CD4-positive, alpha-beta T cell treated with Interleukin-4 for 1 hour (primary cell): Measurements from ENCODE around the gene TMEM181.
"Not testable (repeated sequence)": the region's sequence is repeated elsewhere in the genome, so short reads cannot be mapped to it uniquely, and the experiment has no call there.

Experiments
- DNase-seq, 2 donors: peaks; one replicate each; pipeline ENCODE4 v3.0.0-alpha.2; 2020 to 2022

TMEM181 gene

GRCh38 chr6:158624684-158625682 lies 65.1 kb downstream of the TMEM181 start:
- no peak for DNase-seq

- DNase-seq: no peak
Observed at GRCh38 chr6:158625881-158626305, 66.0 kb downstream of the TMEM181 start.

- no peak for DNase-seq
Observed at GRCh38 chr6:158626360-158627167, 66.7 kb downstream of the TMEM181 start.

DNA sequence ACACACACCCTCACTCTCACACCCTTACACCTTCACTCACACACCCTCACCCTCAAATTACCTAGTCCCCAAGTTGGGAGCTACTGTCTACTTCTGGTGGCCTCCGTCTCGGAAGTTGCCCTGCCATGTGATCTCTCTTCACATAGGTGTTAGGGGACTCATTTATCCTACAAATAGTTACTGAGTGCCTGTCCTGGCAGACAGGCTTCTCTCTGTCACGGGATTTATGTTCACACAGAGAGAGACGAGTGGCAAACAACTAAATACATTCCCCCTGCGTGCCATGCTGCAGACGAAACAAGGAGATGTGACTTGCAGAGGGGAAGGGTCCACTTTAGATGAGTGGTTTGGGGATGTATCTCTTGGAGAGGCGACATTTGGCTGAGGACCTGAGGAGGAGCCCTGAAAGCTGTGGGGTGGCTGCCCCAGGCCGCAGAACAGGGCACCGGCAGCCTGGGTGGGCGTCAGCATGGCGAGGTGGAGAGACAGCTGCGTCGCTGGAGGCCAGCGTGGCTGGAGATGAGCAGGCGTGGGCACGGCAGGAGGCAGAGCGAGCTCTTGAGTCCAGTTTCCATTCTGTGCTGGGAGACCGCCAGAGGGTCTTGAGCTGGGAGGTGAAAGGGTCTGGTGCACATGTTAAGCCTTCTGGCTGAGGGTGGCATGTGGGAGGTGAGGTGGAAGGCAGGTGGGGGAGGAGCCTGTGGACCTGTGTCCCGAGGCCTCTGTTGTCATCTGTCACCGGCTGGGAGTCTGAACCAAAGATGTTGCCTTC lies 67.5 kb downstream of the TMEM181 start:
- no peak for DNase-seq

GRCh38 chr6:158627940-158628211 lies 68.0 kb downstream of the TMEM181 start:
- DNase-seq: no peak

DNA sequence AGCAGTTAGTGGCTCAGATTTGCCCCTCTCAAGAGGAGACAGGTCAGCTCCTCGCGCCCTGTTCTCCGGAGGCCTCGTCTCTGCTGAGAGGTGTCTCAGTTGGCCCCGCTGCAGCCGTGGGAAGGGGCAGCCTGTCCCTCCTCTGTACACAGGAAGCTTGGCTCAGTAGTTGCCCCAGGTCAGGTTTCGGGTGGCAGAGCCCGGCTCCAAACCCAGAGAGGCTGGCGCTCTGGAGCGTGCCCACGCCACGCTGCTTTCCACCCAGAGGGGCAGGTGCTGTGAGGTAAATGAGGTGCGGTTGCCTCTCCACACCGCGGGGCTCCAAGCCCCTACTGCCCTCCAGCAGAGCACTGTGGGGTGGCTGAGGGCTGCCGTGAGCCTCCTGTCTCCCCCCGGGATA lies 68.7 kb downstream of the TMEM181 start:
- no peak for DNase-seq

DNA sequence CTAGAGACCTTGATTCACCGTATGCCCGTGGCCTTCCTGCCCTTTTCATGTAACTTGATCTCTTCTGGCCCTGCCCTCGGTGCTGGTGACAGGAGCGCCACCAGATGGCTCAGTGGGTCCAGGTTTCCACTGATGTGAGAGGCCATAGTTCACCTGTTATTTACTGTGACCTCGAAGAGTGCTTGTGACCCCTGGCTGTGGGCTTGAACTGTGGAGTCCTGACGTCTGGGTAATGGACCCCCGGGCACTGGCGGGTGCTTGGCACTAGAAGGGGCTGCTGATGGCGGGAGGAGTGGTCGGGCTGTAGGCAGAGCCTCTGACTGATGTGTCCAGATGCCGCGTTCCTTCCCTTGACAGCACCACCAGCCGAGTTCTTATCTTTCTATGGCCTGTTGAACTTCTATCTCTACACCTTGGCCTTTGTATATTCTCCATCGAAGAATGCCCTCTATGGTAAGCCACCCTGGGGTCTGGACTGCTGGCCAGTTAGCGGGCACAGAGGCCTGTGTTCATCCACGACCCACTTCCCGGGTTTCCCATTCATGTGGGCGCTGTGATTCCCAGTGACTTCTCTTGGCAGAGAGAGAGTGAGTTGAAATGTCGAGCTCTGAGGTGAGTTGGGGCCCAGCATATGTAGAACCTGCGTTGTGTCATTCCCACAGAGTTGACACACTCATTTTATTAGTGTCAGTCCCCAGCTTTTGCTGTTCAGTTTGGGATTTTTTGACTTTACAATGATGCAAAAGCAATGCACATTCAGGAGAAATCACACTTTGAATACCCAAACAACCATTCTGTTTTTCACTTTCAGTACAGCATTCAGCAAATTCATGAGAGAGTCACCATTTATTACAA lies 69.7 kb downstream of the TMEM181 start:
- peak; percentile 35 to 37 for DNase-seq

- DNase-seq: no peak
Observed at GRCh38 chr6:158630938-158631616, 71.2 kb downstream of the TMEM181 start.

DNA sequence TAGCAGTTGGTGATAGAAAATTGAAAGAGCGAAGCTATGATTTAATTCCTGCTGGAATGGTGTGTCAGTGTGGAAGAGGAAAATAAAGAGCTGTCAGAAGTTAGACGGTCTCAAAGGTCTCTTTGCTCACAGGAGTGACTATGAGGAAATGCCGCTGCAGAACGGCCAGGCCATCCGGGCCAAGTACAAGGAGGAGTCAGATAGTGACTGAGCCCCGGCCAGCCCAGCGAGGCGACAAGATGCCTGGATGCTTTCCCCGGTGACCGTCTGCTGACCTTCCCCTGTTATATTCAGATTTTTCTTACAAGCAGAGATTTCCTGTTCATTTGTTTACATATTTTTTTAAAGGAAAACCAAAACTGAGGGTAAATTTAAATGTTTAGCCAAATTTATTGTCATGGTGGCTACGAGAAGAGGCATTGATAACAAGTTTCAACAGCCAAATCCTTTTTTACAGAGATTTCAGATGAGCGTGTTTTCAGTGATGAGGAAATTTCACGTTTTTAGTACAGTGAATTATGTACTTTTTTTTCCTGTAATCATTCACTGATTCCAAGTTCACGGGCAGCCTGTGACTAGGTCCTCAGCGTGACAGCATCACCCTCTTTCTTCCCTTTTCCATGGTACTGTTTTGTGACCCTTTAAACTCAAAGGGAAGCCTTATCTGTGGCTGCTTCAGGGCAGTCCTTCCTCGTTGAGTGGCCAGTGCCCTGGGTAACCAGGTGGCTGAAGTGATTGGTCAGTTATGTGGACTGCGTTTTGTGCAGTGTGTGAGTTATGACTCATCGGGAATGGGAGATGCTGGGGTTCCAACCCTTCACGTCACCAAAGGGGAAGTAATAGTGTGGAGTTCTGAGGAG lies 72.0 kb downstream of the TMEM181 start:
- DNase-seq: peak in 1 of 2 donors; percentile 71

GRCh38 chr6:158632538-158633119 lies 72.7 kb downstream of the TMEM181 start:
- not testable (repeated sequence) for DNase-seq

GRCh38 chr6:158633127-158633526 lies 73.2 kb downstream of the TMEM181 start:
- DNase-seq: no peak

DNA sequence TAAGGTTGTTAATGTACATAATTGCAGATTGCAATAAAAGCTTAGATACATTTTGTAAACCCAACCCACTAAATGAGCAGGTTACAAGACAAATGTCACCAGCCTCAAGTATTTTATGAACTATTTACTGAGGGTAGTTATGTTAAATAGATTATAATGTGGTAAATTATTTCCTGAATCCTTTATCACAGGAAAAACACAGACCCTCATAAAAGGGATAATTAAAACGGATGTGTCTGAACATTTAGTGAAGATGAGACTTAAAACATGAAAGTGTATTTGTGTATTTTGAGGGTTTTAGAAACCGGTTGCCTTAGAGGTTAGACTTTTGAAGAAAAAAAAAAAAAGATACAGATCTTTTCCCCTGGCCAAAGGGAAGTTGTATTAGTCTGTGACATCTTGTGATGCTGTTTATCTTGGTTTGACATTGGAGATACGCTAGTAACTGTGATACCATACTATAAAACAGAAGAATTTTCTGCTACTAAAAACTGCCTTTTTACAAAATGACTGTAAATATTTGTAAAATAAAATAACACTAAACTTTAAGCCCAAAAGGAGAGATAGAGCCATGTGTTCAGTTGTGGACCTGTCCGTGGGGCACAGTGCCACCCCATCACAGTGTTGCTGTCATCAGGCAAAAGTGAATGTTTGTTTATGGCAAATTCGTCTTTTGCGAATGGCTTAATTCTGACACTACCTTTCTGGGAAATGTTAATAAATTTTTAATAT lies 75.0 kb downstream of the TMEM181 start:
- peak in 1 of 2 donors; percentile 55 for DNase-seq

- no peak for DNase-seq
Observed at GRCh38 chr6:158635427-158636073, 75.7 kb downstream of the TMEM181 start.

DNA sequence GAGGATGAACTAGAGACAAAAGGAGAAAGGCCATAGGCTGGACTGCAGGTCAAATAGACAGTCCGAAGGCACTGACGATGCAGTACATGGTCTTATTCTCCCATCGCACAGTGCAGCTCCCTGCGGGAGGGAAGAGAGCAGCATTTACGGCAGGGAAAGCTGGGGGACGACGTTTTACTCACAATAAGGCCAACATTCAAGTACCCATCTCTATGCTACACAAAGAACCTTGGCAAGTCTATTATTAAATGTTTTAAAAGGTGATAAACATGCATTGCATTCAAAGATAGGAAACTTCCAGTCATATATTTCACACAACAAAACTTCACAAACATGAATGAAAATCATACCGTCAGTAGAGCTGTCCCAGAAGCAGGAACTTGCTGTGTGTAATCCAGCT lies 76.9 kb downstream of the TMEM181 start:
- DNase-seq: no peak

GRCh38 chr6:158638324-158638854 lies 78.5 kb downstream of the TMEM181 start:
- DNase-seq: no peak

DNA sequence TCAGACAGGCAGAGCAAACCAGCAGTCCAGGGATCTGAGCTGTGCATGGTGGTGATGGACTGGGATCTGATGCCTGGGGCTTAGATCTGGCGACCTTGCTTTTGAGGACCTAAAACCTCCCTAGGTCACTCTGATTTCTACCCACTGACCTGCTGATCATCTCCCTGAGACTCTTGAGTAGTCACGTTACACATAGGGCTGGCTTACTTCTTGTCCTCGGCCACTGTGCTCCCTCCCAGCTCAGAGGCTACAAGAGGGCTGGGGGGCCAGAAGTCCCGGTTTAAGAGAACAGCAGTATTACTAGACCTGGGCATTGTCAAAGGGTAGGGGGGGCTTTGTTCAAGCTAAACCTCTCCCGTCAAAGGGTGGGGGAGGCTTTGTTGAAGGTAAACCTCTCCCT lies 79.2 kb downstream of the TMEM181 start:
- DNase-seq: no peak

DNA sequence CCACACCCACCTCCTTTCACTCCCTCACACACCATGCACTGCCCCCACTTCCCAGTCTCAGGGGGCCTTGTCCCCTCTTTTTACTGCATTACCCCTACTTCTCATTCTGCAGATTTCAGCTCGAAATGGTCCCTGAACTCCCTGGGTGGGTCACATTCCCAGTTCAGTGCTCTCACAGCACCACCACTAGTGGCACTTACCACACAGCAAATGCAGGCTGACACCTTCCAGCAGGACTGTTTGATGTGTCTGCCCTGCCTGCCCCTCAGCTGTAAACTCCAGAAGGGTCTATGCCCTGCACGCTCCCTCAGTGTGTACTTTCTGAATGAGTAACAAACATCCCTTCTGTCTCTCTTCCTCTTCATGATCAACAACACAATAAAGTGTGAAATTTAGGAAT lies 80.6 kb downstream of the TMEM181 start:
- DNase-seq: no peak

GRCh38 chr6:158642097-158642601 lies 82.3 kb downstream of the TMEM181 start:
- no peak for DNase-seq
